HAP-1 (cell line): ENCODE measurements around the gene HIBADH.
A peak's percentile ranks its signal among the peaks of the same experiment; 100 is the strongest.
"Not testable (repeated sequence)": the region's sequence is repeated elsewhere in the genome, so short reads cannot be mapped to it uniquely, and the experiment has no call there.

ENCODE experiments used
- DNase-seq, 2 experiments: peaks; one replicate each; pipeline ENCODE4 v3.0.0-alpha.2; 2016 to 2020; ENCODE audit warnings: low spot score in 2 of 2
- H3K27me3 ChIP-seq: fragments of 250-450 bp; sonication (Bioruptor Pico); 2 replicates; pipeline ENCODE4 v1.5.1; 2020; ENCODE audit warnings: low read depth, mild to moderate bottlenecking, moderate library complexity
- H3K36me3 ChIP-seq: fragments of 250-450 bp; sonication (Bioruptor Pico); replicated peaks from 2 replicates; pipeline ENCODE4 v1.5.1; 2020; ENCODE audit warnings: mild to moderate bottlenecking
- H3K4me1 ChIP-seq: fragments of 250-450 bp; sonication (Bioruptor Pico); 2 replicates; pipeline ENCODE4 v1.5.1; 2020; ENCODE audit warnings: mild to moderate bottlenecking
- H3K4me3 ChIP-seq: fragments of 250-450 bp; sonication (Bioruptor Pico); 2 replicates; pipeline ENCODE4 v1.5.1; 2020; ENCODE audit warnings: mild to moderate bottlenecking, moderate library complexity
- H3K9me3 ChIP-seq: fragments of 250-450 bp; sonication (Bioruptor Pico); 2 replicates; pipeline ENCODE4 v1.5.1; 2020; ENCODE audit warnings: mild to moderate bottlenecking, moderate library complexity
- in situ Hi-C: fragments of 300-500 bp; cut with MboI; formaldehyde crosslinking; loops from 3 replicates; pipeline ENCODE4 v1.14.3; 2020; ENCODE audit warnings: low sequenced_read_pairs, inconsistent platforms, mixed read lengths

The HIBADH gene

GRCh38 chr7:27689591-27690164 lies 27.0 kb upstream of the HIBADH start:
- H3K4me1 ChIP-seq, result no peaks in the 10 kb centered on the region
- H3K27me3 ChIP-seq, result no peaks in the 10 kb centered on the region
- H3K4me3 ChIP-seq, result no peak overlapping the region
- no peaks in the 10 kb centered on the region; the same call in 1 of the 2 replicates for H3K9me3 ChIP-seq
- in situ Hi-C loops, result no loop called here
- peak in 1 of 2 experiments; percentile 30 for DNase-seq
- H3K36me3 ChIP-seq, result no peaks in the 10 kb centered on the region

GRCh38 chr7:27689150-27689549 lies 26.5 kb upstream of the HIBADH start:
- in situ Hi-C loops, result no loop called here
- Histone ChIP-seq H3K4me1 (no peaks in the 10 kb centered on the region), H3K36me3 (no peaks in the 10 kb centered on the region), H3K4me3 (no peak overlapping the region), H3K27me3 (no peaks in the 10 kb centered on the region), H3K9me3 (no peaks in the 10 kb centered on the region; the same call in 1 of the 2 replicates)
- no peak for DNase-seq

- H3K4me1 ChIP-seq, result no peaks in the 10 kb centered on the region
- H3K9me3 ChIP-seq, result no peaks in the 10 kb centered on the region; the same call in 1 of the 2 replicates
- no peak for DNase-seq
- no peaks in the 10 kb centered on the region for H3K36me3 ChIP-seq
- H3K4me3 ChIP-seq, result no peak overlapping the region
- in situ Hi-C loops, result no loop called here
- no peaks in the 10 kb centered on the region for H3K27me3 ChIP-seq
These were observed 26.0 kb upstream of the HIBADH start for GRCh38 chr7:27688646-27689045.

- DNase-seq, result no peak
- no peaks in the 10 kb centered on the region for H3K27me3 ChIP-seq
- no peaks in the 10 kb centered on the region; the same call in 1 of the 2 replicates for H3K9me3 ChIP-seq
- H3K36me3 ChIP-seq, result no peaks in the 10 kb centered on the region
- no peaks in the 10 kb centered on the region for H3K4me1 ChIP-seq
- in situ Hi-C loops, result no loop called here
- H3K4me3 ChIP-seq, result no peak overlapping the region
These were observed 25.4 kb upstream of the HIBADH start for GRCh38 chr7:27688056-27688455.

- H3K4me3 ChIP-seq, result no peak overlapping the region
- no peaks in the 10 kb centered on the region; the same call in 1 of the 2 replicates for H3K9me3 ChIP-seq
- H3K27me3 ChIP-seq, result no peaks in the 10 kb centered on the region
- H3K4me1 ChIP-seq, result no peaks in the 10 kb centered on the region
- in situ Hi-C loops, result no loop called here
- no peaks in the 10 kb centered on the region for H3K36me3 ChIP-seq
- no peak for DNase-seq
These were observed 23.6 kb upstream of the HIBADH start for GRCh38 chr7:27686315-27686714.

- in situ Hi-C loops, result no loop called here
- H3K27me3 ChIP-seq, result no peaks in the 10 kb centered on the region
- H3K36me3 ChIP-seq, result no peaks in the 10 kb centered on the region
- no peak for DNase-seq
- no peaks in the 10 kb centered on the region; the same call in 1 of the 2 replicates for H3K9me3 ChIP-seq
- no peaks in the 10 kb centered on the region for H3K4me1 ChIP-seq
- H3K4me3 ChIP-seq, result no peak overlapping the region
These were observed 23.2 kb upstream of the HIBADH start for GRCh38 chr7:27685893-27686292.

- DNase-seq, result no peak
- H3K4me3 ChIP-seq, result no peak overlapping the region
- H3K9me3 ChIP-seq, result no peaks in the 10 kb centered on the region; the same call in 1 of the 2 replicates
- in situ Hi-C loops, result no loop called here
- no peaks in the 10 kb centered on the region for H3K4me1 ChIP-seq
- no peaks in the 10 kb centered on the region for H3K27me3 ChIP-seq
- no peaks in the 10 kb centered on the region for H3K36me3 ChIP-seq
These were observed 22.5 kb upstream of the HIBADH start for GRCh38 chr7:27685209-27685608.

- Histone ChIP-seq H3K9me3 (no peaks in the 10 kb centered on the region; the same call in 1 of the 2 replicates), H3K4me3 (no peak overlapping the region), H3K36me3 (no peaks in the 10 kb centered on the region), H3K27me3 (no peaks in the 10 kb centered on the region), H3K4me1 (no peaks in the 10 kb centered on the region)
- in situ Hi-C loops, result no loop called here
- DNase-seq, result no peak
These were observed 21.8 kb upstream of the HIBADH start for GRCh38 chr7:27684491-27684890.

- Histone ChIP-seq H3K27me3 (no peaks in the 10 kb centered on the region), H3K9me3 (no peaks in the 10 kb centered on the region), H3K4me3 (no peak overlapping the region), H3K4me1 (0 out of 2 replicates have a peak, but pooled peaks cover 4% of the 10 kb centered on the region), H3K36me3 (no peaks in the 10 kb centered on the region)
- in situ Hi-C loops, result no loop called here
- no peak for DNase-seq
These were observed 17.9 kb upstream of the HIBADH start for GRCh38 chr7:27680610-27681009.

- in situ Hi-C loops, result no loop called here
- 0 out of 2 replicates have a peak, but pooled peaks cover 4% of the 10 kb centered on the region for H3K4me1 ChIP-seq
These were observed 16.1 kb upstream of the HIBADH start for GRCh38 chr7:27678617-27679260.

GRCh38 chr7:27677912-27678612 lies 15.4 kb upstream of the HIBADH start:
- no peaks in the 10 kb centered on the region for H3K36me3 ChIP-seq
- no peak for DNase-seq
- 0 out of 2 replicates have a peak, but pooled peaks cover 4% of the 10 kb centered on the region for H3K4me1 ChIP-seq
- no peaks in the 10 kb centered on the region for H3K9me3 ChIP-seq
- in situ Hi-C loops, result no loop called here
- H3K4me3 ChIP-seq, result no peak overlapping the region
- no peaks in the 10 kb centered on the region for H3K27me3 ChIP-seq

More at GRCh38 chr7:27678617-27679260, 16.1 kb upstream of the HIBADH start:
- no peak for DNase-seq
- no peaks in the 10 kb centered on the region for H3K27me3 ChIP-seq
- no peak overlapping the region for H3K4me3 ChIP-seq
- no peaks in the 10 kb centered on the region for H3K9me3 ChIP-seq
- H3K36me3 ChIP-seq, result no peaks in the 10 kb centered on the region

GRCh38 chr7:27674126-27674525 lies 11.4 kb upstream of the HIBADH start:
- H3K36me3 ChIP-seq, H3K4me1 ChIP-seq, H3K27me3 ChIP-seq, H3K4me3 ChIP-seq, H3K9me3 ChIP-seq, in situ Hi-C loops, DNase-seq: not testable (repeated sequence)

- H3K27me3 ChIP-seq, result no peaks in the 10 kb centered on the region
- H3K9me3 ChIP-seq, result no peaks in the 10 kb centered on the region
- no peak for DNase-seq
- in situ Hi-C loops, result no loop called here
- 0 out of 2 replicates have a peak, but pooled peaks cover 4% of the 10 kb centered on the region for H3K4me1 ChIP-seq
- H3K4me3 ChIP-seq, result no peak overlapping the region
- no peaks in the 10 kb centered on the region for H3K36me3 ChIP-seq
These were observed 9.0 kb upstream of the HIBADH start for GRCh38 chr7:27671675-27672074.

- no peak for DNase-seq
- in situ Hi-C loops, result no loop called here
- Histone ChIP-seq H3K27me3 (no peaks in the 10 kb centered on the region), H3K9me3 (no peaks in the 10 kb centered on the region), H3K36me3 (no peaks in the 10 kb centered on the region), H3K4me3 (no peak overlapping the region), H3K4me1 (no peaks in the 10 kb centered on the region)
These were observed 8.0 kb upstream of the HIBADH start for GRCh38 chr7:27670676-27671075.
